BJ (cell line): ENCODE results near the gene MNS1. TPM values are rescaled to one million over a fixed set of nuclear protein-coding genes. Genes with fewer than 3 reads are reported as not detected.

Experiments used
- CTCF ChIA-PET: fragments of 350-600 bp; formaldehyde crosslinking; extraction: SDS; loops from one replicate; lab custom pipeline; 2021; ENCODE audit warnings: antibody characterized with exemption, inconsistent platforms; lab: Yijun Ruan, JAX
- POLR2A ChIA-PET: fragments of 300-600 bp; sonication (Branson Sonifier 250); formaldehyde crosslinking; extraction: SDS; loops from one replicate; lab custom pipeline; 2021; ENCODE audit warnings: antibody characterized with exemption; lab: Charles Lee
- DNase-seq: peaks from one replicate; pipeline ENCODE4 v3.0.0-alpha.2; 2011; ENCODE audit warnings: low read depth
- H3K27me3 ChIP-seq: 2 replicates; pipeline ENCODE4 v1.6.0; 2011; ENCODE audit warnings: low read length; ENCODE audit not compliant: control insufficient read depth, insufficient read depth
- H3K36me3 ChIP-seq: 2 replicates; pipeline ENCODE4 v1.5.1; 2011; ENCODE audit warnings: low read length; ENCODE audit not compliant: control insufficient read depth, insufficient read depth
- H3K4me3 ChIP-seq: 2 replicates; pipeline ENCODE4 v1.5.1; 2011; ENCODE audit warnings: low read depth, mild to moderate bottlenecking, control low read depth, low read length
- polyA plus RNA-seq: library from polyadenylated mRNA; depleted of rRNA; stranded (reverse); fragments of >200 nt; gene quantifications from 2 replicates; pipeline ENCODE4 v1.2.3, GENCODE V29; 2011
- TF ChIP-seq, protein P1 (sequence below): IDR thresholded peaks from 2 replicates; pipeline ENCODE4 v1.5.1; 2011; ENCODE audit warnings: low read depth, mild to moderate bottlenecking, control low read depth, inconsistent platforms, low read length, moderate library complexity; ENCODE audit not compliant: insufficient read depth

The MNS1 gene
- polyA plus RNA-seq, 1 experiment = 0.32 TPM

DNA sequence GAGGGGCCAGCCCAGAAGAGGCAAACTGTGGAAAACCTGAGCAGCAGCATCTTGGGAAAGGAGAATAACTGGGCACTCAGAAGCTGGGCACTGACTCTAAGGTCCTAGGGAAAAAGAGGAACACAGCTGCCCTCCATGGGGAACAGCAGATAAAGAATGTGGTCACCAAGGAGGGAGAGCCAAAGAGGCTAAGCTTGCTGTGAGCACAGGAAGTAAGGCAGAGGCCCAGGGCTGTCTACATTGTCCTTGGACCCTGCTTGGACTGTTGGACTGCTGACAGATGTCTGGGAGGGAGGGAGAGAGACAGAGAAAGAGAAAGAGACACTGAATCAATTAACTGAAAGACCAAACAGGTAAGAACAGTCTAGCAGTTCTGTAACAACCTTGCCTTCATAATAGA lies 4.5 kb upstream of the MNS1 start:
- H3K27me3 ChIP-seq = peaks cover 7% of the 10 kb centered on the region
- ChIA-PET POLR2A (no interaction called here), CTCF (interaction anchor here (0.6 to 3.3 kb wide), 3 partner anchors 20 to 125 kb away, joined by 3 to 12 read pairs (median 4); no protein-coding TSS in a partner anchor)
- TF ChIP-seq, protein P1, sequence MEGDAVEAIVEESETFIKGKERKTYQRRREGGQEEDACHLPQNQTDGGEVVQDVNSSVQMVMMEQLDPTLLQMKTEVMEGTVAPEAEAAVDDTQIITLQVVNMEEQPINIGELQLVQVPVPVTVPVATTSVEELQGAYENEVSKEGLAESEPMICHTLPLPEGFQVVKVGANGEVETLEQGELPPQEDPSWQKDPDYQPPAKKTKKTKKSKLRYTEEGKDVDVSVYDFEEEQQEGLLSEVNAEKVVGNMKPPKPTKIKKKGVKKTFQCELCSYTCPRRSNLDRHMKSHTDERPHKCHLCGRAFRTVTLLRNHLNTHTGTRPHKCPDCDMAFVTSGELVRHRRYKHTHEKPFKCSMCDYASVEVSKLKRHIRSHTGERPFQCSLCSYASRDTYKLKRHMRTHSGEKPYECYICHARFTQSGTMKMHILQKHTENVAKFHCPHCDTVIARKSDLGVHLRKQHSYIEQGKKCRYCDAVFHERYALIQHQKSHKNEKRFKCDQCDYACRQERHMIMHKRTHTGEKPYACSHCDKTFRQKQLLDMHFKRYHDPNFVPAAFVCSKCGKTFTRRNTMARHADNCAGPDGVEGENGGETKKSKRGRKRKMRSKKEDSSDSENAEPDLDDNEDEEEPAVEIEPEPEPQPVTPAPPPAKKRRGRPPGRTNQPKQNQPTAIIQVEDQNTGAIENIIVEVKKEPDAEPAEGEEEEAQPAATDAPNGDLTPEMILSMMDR = no peak
- no peaks in the 10 kb centered on the region for H3K36me3 ChIP-seq
- no peak overlapping the region for H3K4me3 ChIP-seq
- no peak for DNase-seq

DNA sequence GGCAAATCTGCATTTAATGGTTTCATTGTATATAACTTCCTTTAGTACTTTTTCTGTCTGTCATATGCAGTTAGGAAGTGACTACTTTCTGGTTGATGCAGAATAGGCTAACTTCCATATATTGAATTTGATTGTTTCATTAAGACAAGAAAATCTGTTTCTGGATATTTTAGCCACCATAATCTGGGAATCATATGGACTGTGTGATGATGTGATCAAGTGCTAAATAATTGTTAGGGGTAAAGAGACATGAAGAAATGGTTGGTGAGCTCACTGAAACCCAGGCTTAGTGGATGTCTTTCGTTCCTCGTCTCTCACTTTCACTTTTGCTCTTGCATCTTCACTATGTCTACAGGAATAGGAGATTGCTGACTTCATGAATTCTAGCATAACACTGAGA lies 3.5 kb upstream of the MNS1 start:
- H3K36me3 ChIP-seq = no peaks in the 10 kb centered on the region
- no peak for DNase-seq
- H3K4me3 ChIP-seq = no peak overlapping the region
- peaks cover 7% of the 10 kb centered on the region for H3K27me3 ChIP-seq
- ChIA-PET POLR2A (no interaction called here), CTCF (interaction anchor here (2.0 to 3.3 kb wide), 2 partner anchors 21 to 23 kb away, joined by 4 to 12 read pairs; no protein-coding TSS in a partner anchor)
- TF ChIP-seq, protein P1 = no peak

DNA sequence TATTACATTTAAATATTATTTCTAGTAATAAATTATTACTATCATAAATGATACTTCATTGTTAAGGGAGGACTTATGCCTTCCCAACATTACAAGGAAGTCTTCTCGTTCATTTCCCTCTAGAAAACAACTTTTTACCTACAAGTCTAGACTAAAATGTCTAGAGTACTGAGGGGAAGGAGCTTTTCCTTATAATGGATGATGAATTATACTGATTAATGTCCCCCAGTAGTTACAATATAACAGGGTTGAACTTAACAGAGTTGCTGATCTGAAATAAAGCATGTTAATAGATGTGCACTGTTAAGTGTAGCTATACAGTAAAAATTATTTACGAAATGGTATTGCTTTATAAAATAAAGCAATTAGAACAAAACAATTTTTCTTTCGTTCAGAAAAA lies 2.7 kb upstream of the MNS1 start:
- ChIA-PET CTCF (interaction anchor here (3.3 kb wide), 1 partner anchor 24 kb away, joined by 12 read pairs; no protein-coding TSS in a partner anchor), POLR2A (no interaction called here)
- no peak overlapping the region for H3K4me3 ChIP-seq
- DNase-seq = no peak
- TF ChIP-seq, protein P1 = no peak
- H3K36me3 ChIP-seq = no peaks in the 10 kb centered on the region
- peaks cover 7% of the 10 kb centered on the region for H3K27me3 ChIP-seq

DNA sequence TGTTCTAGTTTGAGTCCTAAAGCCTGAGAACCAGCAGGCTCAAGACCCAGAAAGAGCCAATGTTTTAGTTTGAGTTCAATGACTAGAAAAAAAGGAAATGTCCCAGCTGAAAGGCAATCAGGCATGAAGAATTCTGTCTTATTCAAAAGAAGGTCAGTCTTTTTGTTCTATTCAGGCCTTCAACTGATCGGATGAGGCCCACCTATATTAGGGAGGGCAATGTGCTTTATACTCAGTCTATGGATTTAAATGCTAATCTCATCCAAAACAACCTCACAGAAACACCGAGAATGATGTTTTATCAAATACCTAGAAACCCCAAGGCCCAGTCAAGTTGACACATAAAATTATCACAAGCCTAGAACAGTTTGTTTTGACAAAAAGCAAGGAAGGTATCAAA lies 4.0 kb downstream of the MNS1 start:
- ChIA-PET CTCF (no interaction called here), POLR2A (no interaction called here)
- no peak for DNase-seq
- H3K27me3 ChIP-seq = no peaks in the 10 kb centered on the region
- TF ChIP-seq, protein P1 = no peak
- H3K4me3 ChIP-seq = no peak overlapping the region
- H3K36me3 ChIP-seq = no peaks in the 10 kb centered on the region

DNA sequence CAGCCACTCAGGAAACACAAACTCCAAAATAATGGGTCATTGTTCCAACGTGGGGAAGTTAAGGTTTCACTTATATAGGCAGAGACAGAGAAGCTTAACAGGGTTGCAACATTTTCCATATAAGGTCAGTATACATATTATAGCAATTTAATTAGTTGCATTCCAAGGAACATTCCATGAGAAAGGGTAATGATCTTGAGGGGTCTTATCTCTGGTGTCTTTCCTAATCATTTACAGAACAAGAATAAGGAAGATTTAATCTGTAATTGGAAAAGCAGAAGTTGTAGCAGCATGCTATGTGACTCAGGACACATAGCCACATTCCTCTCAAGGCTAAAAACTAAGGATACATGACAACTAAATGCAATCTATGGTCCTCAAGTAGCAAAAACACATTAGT lies 4.9 kb downstream of the MNS1 start:
- POLR2A ChIA-PET = no interaction called here
- CTCF ChIA-PET = no interaction called here
- TF ChIP-seq, protein P1 = no peak
- no peak overlapping the region for H3K4me3 ChIP-seq
- no peaks in the 10 kb centered on the region for H3K36me3 ChIP-seq
- H3K27me3 ChIP-seq = no peaks in the 10 kb centered on the region
- DNase-seq = no peak
